ENCODE results near the gene SLC25A47.
"Not testable (repeated sequence)": the region's sequence is repeated elsewhere in the genome, so short reads cannot be mapped to it uniquely, and the experiment has no call there.

Gene SLC25A47, protein sequence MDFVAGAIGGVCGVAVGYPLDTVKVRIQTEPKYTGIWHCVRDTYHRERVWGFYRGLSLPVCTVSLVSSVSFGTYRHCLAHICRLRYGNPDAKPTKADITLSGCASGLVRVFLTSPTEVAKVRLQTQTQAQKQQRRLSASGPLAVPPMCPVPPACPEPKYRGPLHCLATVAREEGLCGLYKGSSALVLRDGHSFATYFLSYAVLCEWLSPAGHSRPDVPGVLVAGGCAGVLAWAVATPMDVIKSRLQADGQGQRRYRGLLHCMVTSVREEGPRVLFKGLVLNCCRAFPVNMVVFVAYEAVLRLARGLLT

GRCh38 chr14:100323121-100323941 lies at the start of gene SLC25A47:
SLC25A47 (plus strand) TSS chr14:100323339; CDS start chr14:100323415, 76 bp downstream.
- no peak for DNase-seq (ENCODE audit: low spot score)

DNA sequence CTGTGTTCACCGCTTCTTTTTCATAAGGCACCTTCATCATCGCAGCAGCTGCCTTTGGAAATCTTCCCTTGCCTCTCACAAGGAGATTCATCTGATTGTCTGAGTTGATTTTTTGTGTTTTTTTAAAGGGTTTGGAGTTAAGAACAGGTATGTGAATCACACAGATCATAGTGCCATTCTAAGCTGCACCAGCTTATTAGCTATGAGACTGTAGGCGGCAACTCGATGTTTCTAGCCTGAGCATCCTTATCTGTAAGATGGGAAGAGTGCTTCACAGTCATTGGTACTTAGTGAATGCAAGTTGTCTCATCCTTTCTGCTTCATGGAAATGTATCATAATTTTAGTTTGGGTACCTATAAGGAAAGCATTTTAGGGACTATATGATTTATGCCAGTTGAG lies 48.9 kb upstream of the SLC25A47 start:
- DNase-seq (ENCODE audit: low spot score), result no peak

GRCh38 chr14:100275214-100275613 lies 47.9 kb upstream of the SLC25A47 start:
- no peak for DNase-seq (ENCODE audit: low spot score)

GRCh38 chr14:100278702-100279101 lies 44.4 kb upstream of the SLC25A47 start:
- no peak for DNase-seq (ENCODE audit: low spot score)

DNA sequence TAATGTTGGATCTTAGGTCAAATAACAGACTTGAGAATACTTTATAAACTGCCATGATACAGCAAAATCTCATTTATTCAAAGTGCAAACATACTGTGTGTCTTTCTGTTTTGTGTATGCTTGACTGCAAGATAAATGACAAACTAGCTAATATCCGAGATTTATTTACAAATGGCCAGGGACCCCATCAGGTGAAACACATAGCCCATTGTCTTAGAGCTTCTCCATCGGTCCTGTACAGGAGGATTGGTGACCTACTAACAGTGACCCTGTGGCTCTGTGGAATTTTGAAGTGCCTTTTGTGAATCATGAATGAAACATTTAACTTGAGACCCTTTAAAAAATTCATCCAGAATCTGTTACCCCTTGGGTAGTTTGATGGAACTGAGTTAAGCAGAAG lies 44.0 kb upstream of the SLC25A47 start:
- no peak for DNase-seq (ENCODE audit: low spot score)

- no peak for DNase-seq (ENCODE audit: low spot score)
Observed at GRCh38 chr14:100279563-100279962, 43.6 kb upstream of the SLC25A47 start.

DNA sequence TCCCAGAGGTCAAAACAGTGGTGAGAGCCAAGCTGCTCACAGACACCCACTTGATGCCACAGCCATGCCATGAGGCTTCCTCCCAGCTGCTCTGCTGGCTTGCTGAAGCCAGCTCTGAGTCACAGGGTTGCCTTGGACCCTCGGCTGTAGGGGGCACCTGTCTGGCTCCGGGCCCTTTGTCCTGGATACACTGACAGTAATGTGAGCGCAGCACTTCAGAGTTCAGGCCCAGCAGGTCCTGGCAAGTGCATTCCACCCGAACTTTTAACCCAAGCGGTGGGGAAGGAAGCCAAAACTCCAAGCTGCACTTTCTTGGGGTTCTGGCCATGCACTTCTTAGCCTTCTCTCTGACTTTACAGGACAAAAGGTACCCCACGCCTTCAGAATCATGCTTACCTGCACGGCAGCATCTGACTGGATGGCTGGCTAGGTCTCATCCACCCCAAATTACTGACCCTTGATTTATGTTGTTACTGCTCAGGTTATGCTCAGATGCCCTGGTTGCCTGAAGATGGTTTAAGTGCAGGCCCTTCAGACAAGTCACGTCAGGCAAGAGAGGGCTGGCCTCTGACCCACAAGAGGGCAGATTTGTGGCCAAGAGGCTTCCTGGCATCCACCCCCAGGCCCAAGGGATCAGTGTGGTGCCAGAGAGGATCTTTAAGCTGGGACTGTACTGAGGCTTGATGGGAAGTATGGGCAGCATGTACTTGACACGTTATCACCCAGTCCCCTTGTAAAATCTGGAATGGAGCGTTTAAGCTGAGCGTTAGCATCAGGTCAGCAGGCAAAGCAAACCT lies 41.7 kb upstream of the SLC25A47 start:
- DNase-seq (ENCODE audit: low spot score), result no peak

GRCh38 chr14:100282083-100282350 lies 41.1 kb upstream of the SLC25A47 start:
- no peak for DNase-seq (ENCODE audit: low spot score)

DNA sequence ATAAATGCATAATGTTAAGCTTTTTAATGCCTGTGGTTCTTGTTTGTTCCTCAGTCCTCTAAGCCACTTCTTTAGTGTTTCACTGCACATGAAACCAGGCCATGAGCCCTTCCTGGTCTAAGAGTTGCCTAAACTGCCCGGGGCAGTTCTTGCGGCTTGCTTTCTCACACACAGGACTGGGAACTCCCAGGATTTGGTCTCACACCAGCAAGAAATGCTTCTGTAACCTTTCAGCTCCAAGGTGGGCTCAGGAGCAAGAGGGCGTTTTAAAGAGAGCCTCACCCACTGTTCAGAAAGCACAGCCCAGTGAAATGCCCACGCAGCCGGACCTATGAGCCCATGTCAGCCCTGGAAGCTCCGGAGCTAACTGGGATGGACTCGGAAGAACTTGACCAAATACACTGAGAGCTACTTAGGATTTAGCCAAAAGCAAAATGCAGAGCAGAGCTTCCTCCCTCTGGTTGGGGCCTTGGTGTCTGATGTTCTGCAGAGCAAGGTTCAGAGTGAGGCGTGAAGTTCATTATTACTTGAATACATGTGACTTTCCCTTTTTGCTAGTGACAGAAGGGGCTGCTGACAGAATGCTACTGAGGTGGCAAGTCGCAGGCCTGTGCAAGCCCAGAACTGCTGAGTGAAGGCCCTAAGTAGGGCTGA lies 40.2 kb upstream of the SLC25A47 start:
- no peak for DNase-seq (ENCODE audit: low spot score)

DNA sequence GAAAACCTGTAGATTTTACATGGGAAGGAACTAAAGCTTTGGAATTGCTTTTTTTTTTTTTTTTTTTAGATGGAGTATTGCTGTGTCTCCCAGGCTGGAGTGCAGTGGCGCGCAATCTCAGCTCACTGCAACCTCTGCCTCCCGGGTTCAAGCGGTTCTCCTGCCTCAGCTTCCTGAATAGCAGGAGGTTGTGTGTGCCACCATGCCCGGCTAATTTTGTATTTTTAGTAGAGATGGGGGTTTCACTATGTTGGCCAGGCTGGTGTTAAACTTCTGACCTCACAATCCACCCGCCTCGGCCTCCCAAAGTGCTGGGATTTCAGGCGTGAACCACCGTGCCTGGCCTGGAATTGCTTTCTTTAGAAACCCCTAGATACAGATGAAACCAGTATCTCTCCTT lies 39.7 kb upstream of the SLC25A47 start:
- DNase-seq (ENCODE audit: low spot score), result not testable (repeated sequence)

DNA sequence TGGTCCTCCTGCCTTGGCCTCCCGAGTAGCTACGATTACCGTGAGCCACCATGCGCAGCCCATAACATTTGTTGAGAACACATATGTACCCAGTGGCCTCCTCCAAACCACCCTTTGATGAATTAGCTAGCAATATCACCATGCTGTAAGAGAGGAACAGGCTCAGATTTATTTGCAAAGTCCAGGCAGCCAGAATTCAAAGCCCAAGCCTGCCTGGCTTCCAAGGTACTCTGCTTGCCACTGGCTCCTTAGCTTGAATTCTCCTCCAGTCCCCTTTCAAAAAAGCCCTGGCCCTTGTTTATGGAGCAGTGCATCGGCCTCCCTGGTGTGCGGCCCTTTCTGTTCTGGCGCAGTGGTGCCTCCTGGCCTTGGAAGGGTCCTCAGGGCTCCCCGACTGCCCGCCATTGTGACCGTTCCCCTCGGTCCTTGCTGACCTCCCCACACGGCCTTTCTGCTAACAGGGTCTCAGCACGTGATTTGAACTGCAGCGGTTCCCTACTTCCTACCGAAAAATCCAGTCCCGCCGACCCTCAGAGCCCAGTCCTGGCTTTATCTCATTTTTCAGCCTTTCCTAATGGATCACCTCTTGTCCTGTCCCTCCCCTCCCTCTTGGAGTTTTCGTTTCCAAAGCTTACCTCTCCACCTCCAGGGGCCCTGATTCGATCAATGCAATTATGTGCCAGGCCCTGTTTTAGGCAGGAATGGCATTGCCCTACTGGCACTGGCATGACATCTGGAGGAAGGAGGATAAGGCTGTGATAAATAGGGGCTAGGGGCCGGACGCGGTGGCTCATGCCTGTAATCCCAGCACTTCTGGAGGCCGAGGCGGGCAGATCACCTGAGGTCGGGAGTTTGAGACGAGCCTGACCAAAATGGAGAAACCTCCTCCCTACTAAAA lies 38.9 kb upstream of the SLC25A47 start:
- DNase-seq (ENCODE audit: low spot score), result no peak

GRCh38 chr14:100285021-100285912 lies 37.9 kb upstream of the SLC25A47 start:
- DNase-seq (ENCODE audit: low spot score), result peak; percentile 72

GRCh38 chr14:100285913-100286400 lies 37.2 kb upstream of the SLC25A47 start:
- no peak for DNase-seq (ENCODE audit: low spot score)

- DNase-seq (ENCODE audit: low spot score), result no peak
Observed at GRCh38 chr14:100286484-100287191, 36.5 kb upstream of the SLC25A47 start.

DNA sequence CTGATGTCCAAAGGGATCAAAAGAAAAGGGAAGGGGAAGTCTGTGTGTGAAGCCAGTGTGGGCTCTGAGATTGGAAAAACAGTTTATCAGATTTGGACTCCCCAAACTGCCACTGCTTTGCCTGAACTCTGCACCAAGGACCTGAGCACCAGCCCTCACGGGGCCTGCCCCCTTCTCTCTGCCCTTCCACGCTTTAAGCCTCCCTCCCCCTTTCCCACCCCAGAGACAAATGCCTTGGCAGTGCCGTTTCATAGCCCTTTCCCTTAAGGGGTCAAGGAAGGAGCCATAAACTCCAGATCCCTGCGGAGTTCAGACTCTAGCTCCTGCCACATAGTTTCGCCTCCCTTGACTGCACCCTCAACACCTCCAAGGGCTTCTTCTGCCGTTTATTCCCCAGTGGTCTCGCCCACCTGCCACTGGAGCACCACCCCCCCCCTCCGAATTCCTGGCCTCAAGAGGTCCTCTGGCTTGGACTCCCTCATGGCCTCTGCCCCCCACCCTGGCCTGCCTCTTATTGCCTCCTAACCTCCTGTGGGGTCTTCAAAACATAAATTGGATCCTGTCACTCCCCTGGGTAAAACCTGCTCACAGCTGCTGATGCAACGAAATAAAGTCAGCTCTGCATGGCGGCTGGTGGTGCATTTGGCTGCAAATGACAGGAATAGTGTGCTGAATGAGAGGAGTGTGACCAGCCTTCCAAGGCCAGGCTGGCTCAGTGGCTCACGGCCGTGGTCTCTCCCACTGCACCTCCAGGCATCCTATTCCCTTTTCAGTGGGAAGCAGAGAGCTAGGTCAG lies 35.7 kb upstream of the SLC25A47 start:
- DNase-seq (ENCODE audit: low spot score), result no peak

- DNase-seq (ENCODE audit: low spot score), result not testable (repeated sequence)
Observed at GRCh38 chr14:100287998-100288295, 35.2 kb upstream of the SLC25A47 start.

DNA sequence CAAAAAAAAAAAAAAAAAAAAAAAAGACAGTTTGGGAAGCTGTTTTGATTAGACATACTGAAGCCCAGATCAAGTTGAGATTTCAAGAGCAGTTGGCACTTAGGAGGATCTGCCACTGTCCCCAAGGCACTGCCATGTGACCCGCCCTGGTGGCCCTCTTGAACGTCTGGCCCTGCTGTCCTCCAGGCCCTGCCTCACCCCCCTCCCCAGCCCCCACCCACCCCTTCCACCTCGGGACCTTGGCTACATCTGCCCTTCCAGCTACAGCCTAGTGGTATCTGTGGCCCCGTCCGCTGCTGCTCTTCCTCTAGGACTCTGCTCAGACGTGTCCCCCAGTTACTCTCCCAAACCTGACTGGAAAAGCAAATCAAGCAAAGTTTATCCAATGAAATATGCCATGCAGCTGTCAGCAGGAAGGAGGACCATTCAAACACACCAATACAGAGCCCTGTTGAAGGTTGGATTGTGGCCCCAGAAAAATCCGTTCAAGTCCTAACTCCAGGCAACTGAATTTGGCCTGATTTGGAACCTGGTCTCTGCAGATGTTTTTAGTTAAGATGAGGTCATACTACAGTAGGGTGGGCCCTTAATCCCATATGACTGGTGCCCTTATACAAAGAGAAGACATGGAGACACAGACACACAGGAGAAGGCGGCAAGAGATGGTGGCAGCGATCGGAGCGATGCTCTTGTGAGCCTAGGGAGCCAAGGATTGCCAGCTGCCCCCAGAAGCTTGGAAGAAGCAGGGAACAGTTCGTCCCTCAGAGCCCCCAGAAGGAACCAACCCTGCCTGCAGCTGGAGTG lies 34.6 kb upstream of the SLC25A47 start:
- no peak for DNase-seq (ENCODE audit: low spot score)

Measured in LoVo (cell line).